PC-3 (cell line): Measurements from ENCODE around the gene CCDC171.

ENCODE experiments used
- CTCF ChIP-seq: fragments of 300-600 bp; sonication (generic); conservative IDR thresholded peaks from 2 replicates; pipeline ENCODE4 v1.5.1; 2017; ENCODE audit warnings: antibody characterized with exemption, low read depth, mild to moderate bottlenecking, low read length
- EZH2 ChIP-seq: fragments of 300-600 bp; sonication (generic); IDR thresholded peaks from one replicate; pipeline ENCODE4 v1.6.1; 2017; ENCODE audit warnings: antibody characterized with exemption, mild to moderate bottlenecking, low read length; ENCODE audit not compliant: unreplicated experiment
- EZH2phosphoT487 ChIP-seq: fragments of 300-600 bp; sonication (generic); IDR thresholded peaks from 2 replicates; pipeline ENCODE4 v1.6.1; 2018; ENCODE audit warnings: mild to moderate bottlenecking, antibody characterized with exemption, low read length, borderline replicate concordance

- TF ChIP-seq CTCF (no peak), EZH2phosphoT487 (no peak), EZH2 (no peak)
Measured at GRCh38 chr9:15617782-15618181, 64.9 kb downstream of the CCDC171 start.
